Testis (tissue), 2 donors: ENCODE data around the gene FOXQ1.

Source experiments
- POLR2A ChIP-seq: fragments of 450-650 bp; IDR thresholded peaks from one replicate; pipeline ENCODE4 v1.6.1; 2017; ENCODE audit warnings: antibody characterized with exemption, mild to moderate bottlenecking, moderate library complexity
- TF ChIP-seq, protein P1 (sequence below), 3 experiments: fragments of 450-650 bp in 2 of 3; fragments of 200-600 bp in 1 of 3; sonication (generic) in 1 of 3; IDR thresholded peaks; one replicate each; pipeline ENCODE4 v1.5.1; 2016 to 2019; ENCODE audit warnings: antibody characterized with exemption in 3 of 3, mild to moderate bottlenecking in 2 of 3, moderate library complexity in 1 of 3

DNA sequence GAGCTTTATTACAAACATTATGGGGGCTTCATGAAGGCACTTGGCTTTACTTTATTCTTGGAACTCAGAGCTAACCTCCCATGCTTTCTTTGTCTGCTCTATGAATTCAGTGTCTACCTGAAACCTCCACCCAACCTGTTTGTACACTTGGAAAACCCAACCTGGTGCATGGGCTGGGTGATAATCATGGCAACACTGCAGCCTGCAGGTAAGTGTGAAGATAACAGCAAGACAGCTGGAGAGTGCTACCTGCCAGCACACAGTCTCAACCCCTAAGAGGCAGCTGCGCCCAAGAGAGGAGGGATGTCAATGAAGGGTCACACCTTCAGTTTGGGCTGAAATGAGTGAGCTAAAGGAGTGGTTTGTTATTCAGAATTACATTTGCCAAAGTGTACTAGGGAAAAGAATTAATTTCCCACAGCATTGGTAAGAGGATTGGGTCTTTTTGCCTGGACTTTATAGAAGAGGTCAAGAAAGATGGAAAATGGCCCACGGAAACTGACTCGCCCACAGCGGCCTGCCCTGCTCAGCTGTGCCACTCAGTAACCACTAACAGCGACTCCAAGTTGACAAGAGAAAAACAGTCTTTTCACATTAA is 24.4 kb downstream of the FOXQ1 start:
- no peak for TF ChIP-seq POLR2A
- TF ChIP-seq, protein P1, sequence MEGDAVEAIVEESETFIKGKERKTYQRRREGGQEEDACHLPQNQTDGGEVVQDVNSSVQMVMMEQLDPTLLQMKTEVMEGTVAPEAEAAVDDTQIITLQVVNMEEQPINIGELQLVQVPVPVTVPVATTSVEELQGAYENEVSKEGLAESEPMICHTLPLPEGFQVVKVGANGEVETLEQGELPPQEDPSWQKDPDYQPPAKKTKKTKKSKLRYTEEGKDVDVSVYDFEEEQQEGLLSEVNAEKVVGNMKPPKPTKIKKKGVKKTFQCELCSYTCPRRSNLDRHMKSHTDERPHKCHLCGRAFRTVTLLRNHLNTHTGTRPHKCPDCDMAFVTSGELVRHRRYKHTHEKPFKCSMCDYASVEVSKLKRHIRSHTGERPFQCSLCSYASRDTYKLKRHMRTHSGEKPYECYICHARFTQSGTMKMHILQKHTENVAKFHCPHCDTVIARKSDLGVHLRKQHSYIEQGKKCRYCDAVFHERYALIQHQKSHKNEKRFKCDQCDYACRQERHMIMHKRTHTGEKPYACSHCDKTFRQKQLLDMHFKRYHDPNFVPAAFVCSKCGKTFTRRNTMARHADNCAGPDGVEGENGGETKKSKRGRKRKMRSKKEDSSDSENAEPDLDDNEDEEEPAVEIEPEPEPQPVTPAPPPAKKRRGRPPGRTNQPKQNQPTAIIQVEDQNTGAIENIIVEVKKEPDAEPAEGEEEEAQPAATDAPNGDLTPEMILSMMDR (IDR thresholded peaks at IDR 0.05) = no peak
